ENCODE results near the gene ZNF20.

ZNF20 gene

DNA sequence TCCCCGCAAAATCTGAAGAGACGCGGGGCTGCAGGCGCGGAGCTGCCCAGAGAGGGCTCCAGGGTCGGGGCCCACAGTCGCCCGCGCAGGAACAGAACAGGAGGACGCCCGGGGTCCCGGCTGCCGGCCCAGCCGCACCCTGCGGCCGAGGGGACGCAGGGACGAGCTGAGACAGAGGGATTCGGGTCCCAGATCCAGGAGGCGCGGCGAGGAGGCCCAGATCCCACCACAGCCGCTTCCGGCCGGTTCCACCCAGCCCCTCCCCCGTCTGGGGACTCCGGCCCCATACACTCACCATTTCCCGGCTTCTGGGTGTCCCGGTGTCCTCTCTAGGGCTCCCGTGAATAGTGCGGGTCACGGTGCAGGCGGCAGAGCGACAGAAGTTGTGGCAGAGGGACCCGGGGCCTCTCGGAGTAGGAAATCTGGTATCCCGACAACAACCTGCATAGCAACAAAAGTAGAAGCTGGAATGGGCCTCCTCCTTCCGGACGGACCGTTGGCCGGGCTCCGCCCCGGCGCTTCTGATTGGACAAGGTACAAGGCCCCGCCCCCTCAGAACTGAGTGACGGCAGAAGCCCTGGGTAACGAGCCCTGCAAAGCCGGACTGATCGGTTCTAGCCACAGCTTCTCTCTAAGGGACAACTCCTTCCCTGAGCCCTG lies at the start of gene ZNF20:
Gene ZNF20 (minus strand): TSS at position 466 of the 660 bp plus-strand sequence. CDS start 168 bp downstream, at position 298.
- peak within 1 kb of the TSS; percentile 84 for H3K4me3 ChIP-seq (ENCODE audit: low read length)
- DNase-seq (ENCODE audit: low read depth), result peak; percentile 83
- TF ChIP-seq, protein P1, sequence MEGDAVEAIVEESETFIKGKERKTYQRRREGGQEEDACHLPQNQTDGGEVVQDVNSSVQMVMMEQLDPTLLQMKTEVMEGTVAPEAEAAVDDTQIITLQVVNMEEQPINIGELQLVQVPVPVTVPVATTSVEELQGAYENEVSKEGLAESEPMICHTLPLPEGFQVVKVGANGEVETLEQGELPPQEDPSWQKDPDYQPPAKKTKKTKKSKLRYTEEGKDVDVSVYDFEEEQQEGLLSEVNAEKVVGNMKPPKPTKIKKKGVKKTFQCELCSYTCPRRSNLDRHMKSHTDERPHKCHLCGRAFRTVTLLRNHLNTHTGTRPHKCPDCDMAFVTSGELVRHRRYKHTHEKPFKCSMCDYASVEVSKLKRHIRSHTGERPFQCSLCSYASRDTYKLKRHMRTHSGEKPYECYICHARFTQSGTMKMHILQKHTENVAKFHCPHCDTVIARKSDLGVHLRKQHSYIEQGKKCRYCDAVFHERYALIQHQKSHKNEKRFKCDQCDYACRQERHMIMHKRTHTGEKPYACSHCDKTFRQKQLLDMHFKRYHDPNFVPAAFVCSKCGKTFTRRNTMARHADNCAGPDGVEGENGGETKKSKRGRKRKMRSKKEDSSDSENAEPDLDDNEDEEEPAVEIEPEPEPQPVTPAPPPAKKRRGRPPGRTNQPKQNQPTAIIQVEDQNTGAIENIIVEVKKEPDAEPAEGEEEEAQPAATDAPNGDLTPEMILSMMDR (conservative IDR thresholded peaks at IDR 0.05; ENCODE audit: low read depth, low read length), result no peak

DNA sequence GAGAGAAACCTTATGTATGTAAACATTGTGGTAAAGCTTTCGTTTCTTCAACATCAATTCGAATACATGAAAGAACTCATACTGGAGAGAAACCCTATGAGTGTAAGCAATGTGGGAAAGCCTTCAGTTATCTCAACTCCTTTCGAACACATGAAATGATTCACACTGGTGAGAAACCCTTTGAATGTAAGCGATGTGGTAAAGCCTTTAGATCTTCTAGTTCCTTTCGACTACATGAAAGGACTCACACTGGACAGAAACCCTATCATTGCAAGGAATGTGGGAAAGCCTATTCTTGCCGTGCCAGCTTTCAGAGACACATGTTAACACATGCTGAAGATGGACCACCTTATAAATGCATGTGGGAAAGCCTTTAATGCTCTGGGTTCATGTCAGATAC lies 47.5 kb upstream of the ZNF20 start:
- H3K4me3 ChIP-seq (ENCODE audit: low read length), result no peak overlapping the region
- no peak for DNase-seq (ENCODE audit: low read depth)
- TF ChIP-seq, protein P1 (conservative IDR thresholded peaks at IDR 0.05; ENCODE audit: low read depth, low read length), result no peak

DNA sequence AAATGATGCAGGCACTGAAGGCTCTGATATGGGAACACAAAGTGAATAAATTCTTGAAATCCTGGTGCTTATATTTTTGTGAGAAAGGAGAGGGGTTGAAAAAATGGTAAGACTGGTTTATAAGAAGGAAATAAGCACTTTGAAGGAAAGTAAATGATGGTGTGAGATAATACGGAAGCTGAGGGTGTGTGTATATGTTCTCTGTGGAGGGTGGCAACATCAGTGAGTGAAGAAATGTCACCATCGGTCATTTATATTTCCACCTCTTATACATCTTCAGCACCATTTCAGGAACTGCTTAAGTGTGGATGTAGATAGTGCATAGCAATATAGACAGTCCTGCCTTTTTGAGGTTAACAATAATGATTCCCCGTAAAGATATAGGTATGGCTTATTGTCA lies 40.2 kb upstream of the ZNF20 start:
- TF ChIP-seq, protein P1 (conservative IDR thresholded peaks at IDR 0.05; ENCODE audit: low read depth, low read length), result no peak
- no peak overlapping the region for H3K4me3 ChIP-seq (ENCODE audit: low read length)
- DNase-seq (ENCODE audit: low read depth), result no peak

DNA sequence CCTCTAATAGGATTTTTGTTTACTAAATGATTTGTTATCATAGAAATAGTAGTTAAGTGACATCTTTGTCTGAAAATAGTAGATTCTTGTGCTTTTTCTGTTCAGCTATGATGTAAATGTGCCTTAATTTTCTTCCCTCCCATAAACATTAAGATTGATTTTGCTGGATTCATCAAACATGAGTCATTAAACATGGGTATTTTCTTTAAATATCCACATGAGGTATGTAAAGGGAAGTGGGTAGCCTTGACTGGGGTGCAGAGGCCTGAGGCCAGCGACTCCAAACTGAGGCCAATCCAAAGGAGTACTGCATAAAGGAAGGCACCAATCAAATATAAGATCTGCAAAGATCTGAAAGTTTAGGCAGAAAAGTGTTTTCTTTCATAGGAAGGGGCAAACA lies 26.5 kb upstream of the ZNF20 start:
- no peak for DNase-seq (ENCODE audit: low read depth)
- H3K4me3 ChIP-seq (ENCODE audit: low read length), result no peak overlapping the region
- TF ChIP-seq, protein P1 (conservative IDR thresholded peaks at IDR 0.05; ENCODE audit: low read depth, low read length), result no peak

DNA sequence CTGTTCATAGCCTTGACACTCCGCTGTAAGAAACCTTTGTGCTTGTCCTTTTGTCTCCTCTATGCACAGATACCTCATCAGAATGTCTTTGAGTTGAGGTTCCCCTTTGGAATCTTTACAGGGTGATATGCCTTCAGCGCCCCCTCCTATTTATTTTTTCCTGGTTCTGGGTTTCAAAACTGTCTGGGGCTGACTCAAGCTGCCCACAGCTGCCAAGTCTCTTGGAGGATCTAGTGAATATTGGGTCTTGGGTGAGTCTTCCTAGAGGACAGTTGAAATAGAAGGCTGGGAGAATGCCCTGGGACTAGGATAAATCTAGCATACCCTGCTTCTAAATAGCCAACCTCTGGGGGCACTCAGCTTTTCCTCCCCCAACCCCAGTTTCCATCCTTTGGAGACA lies 23.7 kb upstream of the ZNF20 start:
- TF ChIP-seq, protein P1 (conservative IDR thresholded peaks at IDR 0.05; ENCODE audit: low read depth, low read length), result no peak
- DNase-seq (ENCODE audit: low read depth), result no peak
- peak overlapping the region; percentile 95 for H3K4me3 ChIP-seq (ENCODE audit: low read length)

DNA sequence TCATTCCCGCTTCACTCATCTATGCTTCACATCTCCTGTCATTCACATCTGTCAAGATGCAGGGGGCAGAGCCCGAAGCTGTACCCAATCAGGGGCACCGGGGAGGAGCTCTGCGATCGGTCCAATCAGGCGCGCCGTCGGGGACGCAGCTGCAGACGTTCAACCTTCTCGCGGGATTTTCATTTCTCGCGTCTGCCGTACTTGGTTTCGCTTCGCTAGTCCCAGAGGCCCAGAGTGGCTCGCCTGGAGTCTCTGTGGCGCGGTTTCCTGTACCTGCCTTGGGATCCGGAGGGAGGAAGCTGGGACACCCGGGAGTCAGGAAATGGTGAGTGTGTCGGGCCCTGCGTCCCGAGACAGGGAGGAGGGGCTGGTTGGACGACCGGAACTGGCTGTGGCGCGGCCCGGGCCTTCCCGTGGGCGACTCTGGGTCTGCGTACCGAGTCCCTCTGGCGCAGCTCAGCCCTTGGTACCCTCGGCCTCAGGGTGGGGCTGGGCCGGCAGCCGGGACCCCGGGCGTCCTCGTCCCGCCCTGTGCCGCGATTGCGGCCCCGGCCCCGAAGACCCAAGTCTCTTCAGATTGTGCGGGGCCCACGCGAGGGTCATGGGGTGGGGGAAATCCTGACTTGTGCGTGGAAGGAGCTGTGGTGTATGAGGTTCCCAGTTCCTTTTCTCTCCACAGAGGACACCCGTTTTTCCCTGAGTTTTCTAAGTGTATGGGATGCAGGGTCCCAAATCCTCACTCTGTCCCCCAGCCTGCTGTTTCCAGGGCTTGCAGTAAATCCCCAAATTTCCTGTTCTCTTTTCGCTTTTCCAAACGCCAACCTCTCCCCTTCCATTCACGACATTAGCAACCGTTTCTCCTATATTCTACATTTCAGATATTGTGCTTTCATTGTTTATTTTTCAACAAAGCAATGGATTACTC lies 23.0 kb upstream of the ZNF20 start, which contains the start of gene ZNF136:
Gene ZNF136 (plus strand): TSS at position 215 of the 925 bp plus-strand sequence. CDS start 108 bp downstream, at position 323.
- DNase-seq (ENCODE audit: low read depth), result peak; percentile 80
- TF ChIP-seq, protein P1 (conservative IDR thresholded peaks at IDR 0.05; ENCODE audit: low read depth, low read length), result no peak
- peak within 1 kb of the TSS; percentile 95 for H3K4me3 ChIP-seq (ENCODE audit: low read length)
